ENCODE results near the gene RPL27A. TPM values are rescaled to one million over a fixed set of nuclear protein-coding genes. Genes with fewer than 3 reads are reported as not detected.

The RPL27A gene
- total RNA-seq, 4 donors from 2014 or later = 462 to 843 (median 770) TPM

- Histone ChIP-seq H3K4me1 (peaks cover 5 to 24% (median 16%) of the 10 kb centered on the region in 4 donors), H3K9me3 (no peaks in the 10 kb centered on the region), H3K4me3 (no peak overlapping the region), H3K27me3 (no peaks in the 10 kb centered on the region), H3K36me3 (peaks cover 0 to 7% (median 2%) of the 10 kb centered on the region in 4 donors), H3K27ac (peak overlapping the region; percentile 87 to 93 (median 89))
- TF ChIP-seq POLR2AphosphoS5 (IDR thresholded peaks at IDR 0.05) (peak; percentile 65 to 85 (median 71)), EP300 (IDR thresholded peaks at IDR 0.05; ENCODE audit: low read depth) (peak; percentile 87), CTCF (IDR thresholded peaks at IDR 0.05) (no peak)
- WGBS, 2 donors (ENCODE audit: low coverage in 1 of 2) = 59 to 61% methylated on average over 3 to 12 of the region's 12 CpGs
- in situ Hi-C loops (cut with MboI; ENCODE audit: low pct_ligation_motif_present in 1 of 4, low pct_unique_long_range_greater_than_20kb in 1 of 4, low sequenced_read_pairs in 3 of 4) = no loop called here
- intact Hi-C loops (cut with DNase I; ENCODE audit: low total_unique reads) = loop anchor here (5.0 kb wide), 1 partner anchor 103 kb away; a partner anchor contains a TSS
- DNase-seq = peak; percentile 78
Observed at GRCh38 chr11:8709002-8709672, 26.5 kb downstream of the RPL27A start.

- Histone ChIP-seq H3K4me1 (peaks cover 5 to 26% (median 16%) of the 10 kb centered on the region in 4 donors), H3K27me3 (no peaks in the 10 kb centered on the region), H3K9me3 (no peaks in the 10 kb centered on the region), H3K27ac (peak overlapping the region; percentile 87 to 93 (median 89)), H3K36me3 (peaks cover 0 to 8% (median 2%) of the 10 kb centered on the region in 4 donors), H3K4me3 (no peak overlapping the region)
- intact Hi-C loops (cut with DNase I; ENCODE audit: low total_unique reads) = loop anchor here (5.0 kb wide), 1 partner anchor 103 kb away; a partner anchor contains a TSS
- no peak for DNase-seq
- WGBS, 2 donors (ENCODE audit: low coverage in 1 of 2) = 76 to 84% methylated on average over 4 of the region's 4 CpGs
- TF ChIP-seq POLR2A (IDR thresholded peaks at IDR 0.05) (no peak), CTCF (IDR thresholded peaks at IDR 0.05) (no peak), EP300 (IDR thresholded peaks at IDR 0.05; ENCODE audit: low read depth) (no peak), POLR2AphosphoS5 (IDR thresholded peaks at IDR 0.05) (no peak)
- in situ Hi-C loops (cut with MboI; ENCODE audit: low pct_ligation_motif_present in 1 of 4, low pct_unique_long_range_greater_than_20kb in 1 of 4, low sequenced_read_pairs in 3 of 4) = no loop called here
Observed at GRCh38 chr11:8709777-8710176, 27.2 kb downstream of the RPL27A start.

- peak overlapping the region; percentile 87 to 93 (median 89) for H3K27ac ChIP-seq
- intact Hi-C loops (cut with DNase I; ENCODE audit: low total_unique reads) (no loop called here), in situ Hi-C loops (cut with MboI; ENCODE audit: low pct_ligation_motif_present in 1 of 4, low pct_unique_long_range_greater_than_20kb in 1 of 4, low sequenced_read_pairs in 3 of 4) (no loop called here)
- no peak overlapping the region for H3K4me3 ChIP-seq
- peaks cover 0 to 14% (median 7%) of the 10 kb centered on the region in 4 donors for H3K36me3 ChIP-seq
- no peaks in the 10 kb centered on the region for H3K9me3 ChIP-seq
- WGBS, 2 donors (ENCODE audit: low coverage in 1 of 2) = 79 to 82% methylated on average over 5 of the region's 5 CpGs
- peaks cover 6 to 45% (median 27%) of the 10 kb centered on the region in 4 donors for H3K4me1 ChIP-seq
- no peak for TF ChIP-seq CTCF (IDR thresholded peaks at IDR 0.05)
- TF ChIP-seq POLR2AphosphoS5 (IDR thresholded peaks at IDR 0.05) = no peak
- no peak for TF ChIP-seq POLR2A (IDR thresholded peaks at IDR 0.05)
- TF ChIP-seq EP300 (IDR thresholded peaks at IDR 0.05; ENCODE audit: low read depth) = no peak
- no peak for DNase-seq
- H3K27me3 ChIP-seq = no peaks in the 10 kb centered on the region
Observed at GRCh38 chr11:8711895-8712442, 29.4 kb downstream of the RPL27A start.

- Histone ChIP-seq H3K9me3 (no peaks in the 10 kb centered on the region), H3K4me1 (peaks cover 11 to 49% (median 32%) of the 10 kb centered on the region in 4 donors), H3K36me3 (peaks cover 0 to 14% (median 7%) of the 10 kb centered on the region in 4 donors), H3K27ac (peak overlapping the region; percentile 81 to 93 (median 89)), H3K27me3 (no peaks in the 10 kb centered on the region), H3K4me3 (no peak overlapping the region)
- WGBS, 2 donors (ENCODE audit: low coverage in 1 of 2) = 93% methylated on average over 12 of the region's 12 CpGs; no CpG with 5 or more reads in 1 of the 2 donors
- intact Hi-C loops (cut with DNase I; ENCODE audit: low total_unique reads) = no loop called here
- DNase-seq = no peak
- TF ChIP-seq POLR2AphosphoS5 (IDR thresholded peaks at IDR 0.05) (no peak), POLR2A (IDR thresholded peaks at IDR 0.05) (no peak), EP300 (IDR thresholded peaks at IDR 0.05; ENCODE audit: low read depth) (no peak), CTCF (IDR thresholded peaks at IDR 0.05) (no peak)
- in situ Hi-C loops (cut with MboI; ENCODE audit: low pct_ligation_motif_present in 1 of 4, low pct_unique_long_range_greater_than_20kb in 1 of 4, low sequenced_read_pairs in 3 of 4) = no loop called here
Observed at GRCh38 chr11:8712506-8712905, 29.9 kb downstream of the RPL27A start.

All from transverse colon (tissue), 4 donors.